OCI-LY3 (cell line): Measurements from ENCODE around the gene SLC45A3.

Source experiments
- EZH2phosphoT487 ChIP-seq: fragments of 200-600 bp; shearing (Covaris generic); IDR thresholded peaks from 2 replicates; pipeline ENCODE4 v1.6.1; 2018; ENCODE audit warnings: antibody characterized with exemption, mixed run types, low read depth
- TF ChIP-seq, protein P1 (sequence below): fragments of 200-600, 300-600 bp; sonication (generic); IDR thresholded peaks from 2 replicates; pipeline ENCODE4 v1.5.1; 2014; ENCODE audit warnings: antibody characterized with exemption, low read length, low read depth

DNA sequence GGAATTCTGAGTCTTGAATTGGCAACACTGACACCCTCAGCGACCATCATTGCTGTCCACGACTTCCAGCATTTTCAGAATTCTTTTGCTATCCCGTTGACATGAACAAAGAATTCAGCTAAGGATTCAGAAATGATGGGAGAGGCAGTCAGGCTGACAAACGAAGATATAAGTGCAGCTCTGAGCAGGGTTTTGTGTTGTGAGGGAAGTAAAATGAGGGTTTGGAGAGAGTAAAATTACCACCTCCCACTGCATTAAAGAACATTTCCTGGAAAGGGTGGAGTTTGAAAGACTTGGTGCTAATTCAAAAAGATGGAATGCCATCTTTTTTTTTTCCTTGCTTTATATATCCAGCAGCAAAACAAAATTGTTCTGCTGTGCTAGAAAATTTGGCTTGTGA is 43.6 kb downstream of the SLC45A3 start:
- TF ChIP-seq, protein P1, sequence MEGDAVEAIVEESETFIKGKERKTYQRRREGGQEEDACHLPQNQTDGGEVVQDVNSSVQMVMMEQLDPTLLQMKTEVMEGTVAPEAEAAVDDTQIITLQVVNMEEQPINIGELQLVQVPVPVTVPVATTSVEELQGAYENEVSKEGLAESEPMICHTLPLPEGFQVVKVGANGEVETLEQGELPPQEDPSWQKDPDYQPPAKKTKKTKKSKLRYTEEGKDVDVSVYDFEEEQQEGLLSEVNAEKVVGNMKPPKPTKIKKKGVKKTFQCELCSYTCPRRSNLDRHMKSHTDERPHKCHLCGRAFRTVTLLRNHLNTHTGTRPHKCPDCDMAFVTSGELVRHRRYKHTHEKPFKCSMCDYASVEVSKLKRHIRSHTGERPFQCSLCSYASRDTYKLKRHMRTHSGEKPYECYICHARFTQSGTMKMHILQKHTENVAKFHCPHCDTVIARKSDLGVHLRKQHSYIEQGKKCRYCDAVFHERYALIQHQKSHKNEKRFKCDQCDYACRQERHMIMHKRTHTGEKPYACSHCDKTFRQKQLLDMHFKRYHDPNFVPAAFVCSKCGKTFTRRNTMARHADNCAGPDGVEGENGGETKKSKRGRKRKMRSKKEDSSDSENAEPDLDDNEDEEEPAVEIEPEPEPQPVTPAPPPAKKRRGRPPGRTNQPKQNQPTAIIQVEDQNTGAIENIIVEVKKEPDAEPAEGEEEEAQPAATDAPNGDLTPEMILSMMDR, result no peak
- TF ChIP-seq EZH2phosphoT487, result no peak
